ENCODE measurements around the gene HINT1.

HINT1 gene

GRCh38 chr5:131109540-131110255 is 55.4 kb downstream of the HINT1 start:
- no peak for DNase-seq (ENCODE audit: low read depth)

All from stimulated activated CD8-positive, alpha-beta memory T cell treated with anti-CD3 and anti-CD28 coated beads, Interleukin-15, amount 100 ng/mL, for 1 hour (primary cell).